ENCODE data around the gene ISG15. TPM values are rescaled to one million over a fixed set of nuclear protein-coding genes. Genes with fewer than 3 reads are reported as not detected.

The ISG15 gene
- total and polyA plus RNA-seq, 2 of the 13 experiments (the other 11 are each of a cell fraction or from before 2014, with no cell fraction given) = 42.1 to 54.9 TPM

- peak; percentile 84 for TF ChIP-seq MNT (IDR thresholded peaks at IDR 0.05)
- TF ChIP-seq ZNF33B (CRISPR knock-in tag; IDR thresholded peaks at IDR 0.05) = 0 out of 2 replicates have a peak, but pooled peaks have one; percentile 28
- peak; percentile 97 for TF ChIP-seq PAXIP1 (CRISPR knock-in tag; conservative IDR thresholded peaks at IDR 0.05)
- peak; percentile 71; the same call in 1 of the 2 replicates for TF ChIP-seq PHF20 (CRISPR knock-in tag; IDR thresholded peaks at IDR 0.05)
- TF ChIP-seq ARNT2 (CRISPR knock-in tag; IDR thresholded peaks at IDR 0.05; ENCODE audit: low read depth) = no peak
- no peak for TF ChIP-seq ZNF292 (CRISPR knock-in tag; IDR thresholded peaks at IDR 0.05; ENCODE audit: borderline replicate concordance, low read depth)
- TF ChIP-seq SUZ12 (IDR thresholded peaks at IDR 0.05; ENCODE audit: low read depth, low read length) = no peak
- TF ChIP-seq FOSL1 (CRISPR knock-in tag; IDR thresholded peaks at IDR 0.05; ENCODE audit: borderline replicate concordance) = peak; percentile 95
- TF ChIP-seq DR1 (CRISPR knock-in tag; IDR thresholded peaks at IDR 0.05) = peak; percentile 75
- peak; percentile 81; the same call in 1 of the 2 replicates for TF ChIP-seq ZMAT3 (CRISPR knock-in tag; conservative IDR thresholded peaks at IDR 0.05)
- TF ChIP-seq ZNF101 (CRISPR knock-in tag; IDR thresholded peaks at IDR 0.05; ENCODE audit: borderline replicate concordance, low read depth) = no peak
- TF ChIP-seq MLLT10 (CRISPR knock-in tag; IDR thresholded peaks at IDR 0.05) = no peak
- TF ChIP-seq ZNF383 (CRISPR knock-in tag; IDR thresholded peaks at IDR 0.05; ENCODE audit: borderline replicate concordance) = no peak
- TF ChIP-seq ETS1 (CRISPR knock-in tag; IDR thresholded peaks at IDR 0.05) = peak; percentile 94; the same call in 1 of the 2 replicates
- TF ChIP-seq ZNF263 (CRISPR knock-in tag; IDR thresholded peaks at IDR 0.05) = peak; percentile 87
- no peak for TF ChIP-seq REXO4 (CRISPR knock-in tag; IDR thresholded peaks at IDR 0.05; ENCODE audit: borderline replicate concordance)
- TF ChIP-seq ZNF615 (CRISPR knock-in tag; IDR thresholded peaks at IDR 0.05; ENCODE audit: borderline replicate concordance) = no peak
- no peak for TF ChIP-seq NONO (IDR thresholded peaks at IDR 0.05)
- TF ChIP-seq NONO (CRISPR knock-in tag; conservative IDR thresholded peaks at IDR 0.05) = peak; percentile 93
- TF ChIP-seq ZNF597 (CRISPR knock-in tag; IDR thresholded peaks at IDR 0.05) = no peak
- peak; percentile 99 for TF ChIP-seq JUND (CRISPR knock-in tag; IDR thresholded peaks at IDR 0.05)
- TF ChIP-seq KDM5B (CRISPR knock-in tag; IDR thresholded peaks at IDR 0.05; ENCODE audit: borderline replicate concordance) = peak; percentile 64; the same call in 1 of the 2 replicates
Observed at GRCh38 chr1:1006305-1007159, 6.8 kb upstream of the ISG15 start (continued).

All from HepG2 (cell line).